ENCODE results near the gene HCAR3.
"Not testable (repeated sequence)": the region's sequence is repeated elsewhere in the genome, so short reads cannot be mapped to it uniquely, and the experiment has no call there.

DNA sequence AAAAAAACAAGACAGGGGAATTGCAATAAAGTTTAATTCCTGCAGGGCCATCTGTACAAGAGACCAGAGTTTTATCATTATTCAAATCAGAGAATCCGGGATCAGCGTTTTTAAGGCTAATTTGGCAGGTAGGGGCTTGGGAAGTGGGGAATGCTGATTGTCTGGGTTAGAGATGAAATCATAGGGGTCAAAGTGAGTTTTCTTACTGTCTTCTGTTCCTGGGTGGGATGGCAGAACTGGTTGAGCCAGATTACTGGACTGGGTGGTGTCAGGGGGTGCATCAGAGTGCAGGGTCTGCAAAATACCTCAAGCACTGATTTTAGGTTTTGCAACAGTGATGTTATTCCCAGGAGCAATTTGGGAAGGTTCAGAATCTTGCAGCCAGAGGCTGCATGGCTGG lies 6.3 kb downstream of the HCAR3 start:
- TF ChIP-seq, protein P1, sequence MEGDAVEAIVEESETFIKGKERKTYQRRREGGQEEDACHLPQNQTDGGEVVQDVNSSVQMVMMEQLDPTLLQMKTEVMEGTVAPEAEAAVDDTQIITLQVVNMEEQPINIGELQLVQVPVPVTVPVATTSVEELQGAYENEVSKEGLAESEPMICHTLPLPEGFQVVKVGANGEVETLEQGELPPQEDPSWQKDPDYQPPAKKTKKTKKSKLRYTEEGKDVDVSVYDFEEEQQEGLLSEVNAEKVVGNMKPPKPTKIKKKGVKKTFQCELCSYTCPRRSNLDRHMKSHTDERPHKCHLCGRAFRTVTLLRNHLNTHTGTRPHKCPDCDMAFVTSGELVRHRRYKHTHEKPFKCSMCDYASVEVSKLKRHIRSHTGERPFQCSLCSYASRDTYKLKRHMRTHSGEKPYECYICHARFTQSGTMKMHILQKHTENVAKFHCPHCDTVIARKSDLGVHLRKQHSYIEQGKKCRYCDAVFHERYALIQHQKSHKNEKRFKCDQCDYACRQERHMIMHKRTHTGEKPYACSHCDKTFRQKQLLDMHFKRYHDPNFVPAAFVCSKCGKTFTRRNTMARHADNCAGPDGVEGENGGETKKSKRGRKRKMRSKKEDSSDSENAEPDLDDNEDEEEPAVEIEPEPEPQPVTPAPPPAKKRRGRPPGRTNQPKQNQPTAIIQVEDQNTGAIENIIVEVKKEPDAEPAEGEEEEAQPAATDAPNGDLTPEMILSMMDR (IDR thresholded peaks at IDR 0.05) = not testable (repeated sequence)
- TF ChIP-seq EP300, POLR2A (IDR thresholded peaks at IDR 0.05): not testable (repeated sequence)
